Activated naive CD8-positive, alpha-beta T cell treated with anti-CD3 and anti-CD28 coated beads, Interleukin-2, amount 10 ng/mL, durations not matched to agents 7 days and 5 days (primary cell): ENCODE results near the gene ACVR2B. TPM values are rescaled to one million over a fixed set of nuclear protein-coding genes. Genes with fewer than 3 reads are reported as not detected.

Source experiments
- ATAC-seq: fragments of 150-1000 bp; cut with Tn5 transposase; one replicate; pipeline ENCODE4 v1.10.0; 2021; ENCODE audit warnings: low read depth, moderate library complexity
- POLR2A ChIA-PET: fragments of 350-600 bp; sonication (Branson Sonifier 250); formaldehyde crosslinking; loops from one replicate; lab custom pipeline; 2021; ENCODE audit warnings: antibody characterized with exemption; lab: Charles Lee
- DNase-seq: peaks from one replicate; pipeline ENCODE4 v3.0.0; 2021
- H3K27ac Mint-ChIP-seq: one replicate; pipeline ENCODE4 v1.8.0; 2022; ENCODE audit warnings: mild to moderate bottlenecking, mixed read lengths
- H3K27me3 Mint-ChIP-seq: one replicate; pipeline ENCODE4 v1.8.0; 2022; ENCODE audit warnings: mild to moderate bottlenecking, moderate library complexity, mixed read lengths
- H3K36me3 Mint-ChIP-seq: one replicate; pipeline ENCODE4 v1.8.0; 2021; ENCODE audit warnings: mild to moderate bottlenecking, mixed read lengths
- H3K4me1 Mint-ChIP-seq: one replicate; pipeline ENCODE4 v1.8.0; 2021; ENCODE audit warnings: mixed read lengths
- H3K4me3 Mint-ChIP-seq: one replicate; pipeline ENCODE4 v1.8.0; 2022; ENCODE audit warnings: mild to moderate bottlenecking, moderate library complexity, mixed read lengths
- H3K9me3 Mint-ChIP-seq: one replicate; pipeline ENCODE4 v1.8.0; 2021; ENCODE audit warnings: mixed read lengths
- total RNA-seq, 2 experiments: library from RNA; stranded (reverse); gene quantifications; one replicate each; pipeline ENCODE4 v1.2.3, GENCODE V29; 2021

Gene ACVR2B
- total RNA-seq, 2 experiments from 2014 or later = 7.6 to 8.0 TPM

DNA sequence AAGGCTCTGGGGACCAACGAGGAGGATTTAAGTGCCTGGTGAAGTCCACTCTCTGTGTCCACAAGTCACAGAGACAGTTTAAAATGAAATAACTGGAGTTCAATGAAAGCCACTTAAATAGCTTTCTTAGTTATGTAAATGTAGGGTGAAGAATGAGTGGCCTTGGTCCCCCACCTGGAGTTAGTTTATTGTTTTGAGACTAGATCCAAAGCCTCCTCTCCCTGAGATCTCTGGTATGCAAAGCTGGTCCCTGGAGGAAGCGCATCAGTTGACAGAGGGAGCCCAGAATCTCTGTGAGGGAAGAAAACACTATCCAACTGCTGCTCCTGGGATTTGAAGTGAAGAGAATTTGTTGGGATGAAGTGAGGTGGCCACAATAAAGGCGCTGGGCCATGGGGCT, 83.0 kb downstream of the ACVR2B start:
- H3K4me3 Mint-ChIP-seq = no peak overlapping the region
- no peak overlapping the region for H3K27ac Mint-ChIP-seq
- no peaks in the 10 kb centered on the region for H3K4me1 Mint-ChIP-seq
- POLR2A ChIA-PET = no interaction called here
- no peaks in the 10 kb centered on the region for H3K27me3 Mint-ChIP-seq
- no peaks in the 10 kb centered on the region for H3K9me3 Mint-ChIP-seq
- no peak for DNase-seq
- H3K36me3 Mint-ChIP-seq = peaks cover 2% of the 10 kb centered on the region
- ATAC-seq = no peak

DNA sequence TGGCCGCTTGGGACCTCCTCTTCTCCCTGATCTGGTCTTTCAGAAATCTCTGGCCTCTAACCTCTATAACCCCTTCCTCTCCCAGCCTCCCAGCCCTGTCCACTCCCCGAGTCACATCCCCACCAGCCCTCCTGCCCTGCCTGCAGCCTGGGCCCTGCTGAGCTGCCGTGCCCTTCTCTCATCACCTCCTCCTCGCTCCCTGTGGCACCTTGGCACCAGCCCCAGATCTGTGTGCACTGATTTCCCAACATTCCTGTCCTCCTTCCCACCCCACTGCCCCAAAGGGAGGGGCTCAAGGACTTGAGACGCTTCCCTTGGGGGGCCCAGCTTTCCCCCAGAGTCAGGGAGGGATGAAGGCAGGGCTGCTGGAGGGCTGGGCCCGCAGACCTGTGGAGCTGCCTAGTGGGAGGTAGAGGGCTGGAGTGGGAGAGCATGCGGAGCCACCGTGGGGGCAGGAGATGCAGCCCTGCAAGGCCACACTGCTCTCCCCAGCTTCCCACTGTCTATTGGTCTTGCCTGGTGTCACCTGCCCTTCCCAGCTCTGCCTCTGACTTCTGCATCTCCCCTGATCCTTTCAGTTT, 85.2 kb downstream of the ACVR2B start:
- H3K27me3 Mint-ChIP-seq = no peaks in the 10 kb centered on the region

DNA sequence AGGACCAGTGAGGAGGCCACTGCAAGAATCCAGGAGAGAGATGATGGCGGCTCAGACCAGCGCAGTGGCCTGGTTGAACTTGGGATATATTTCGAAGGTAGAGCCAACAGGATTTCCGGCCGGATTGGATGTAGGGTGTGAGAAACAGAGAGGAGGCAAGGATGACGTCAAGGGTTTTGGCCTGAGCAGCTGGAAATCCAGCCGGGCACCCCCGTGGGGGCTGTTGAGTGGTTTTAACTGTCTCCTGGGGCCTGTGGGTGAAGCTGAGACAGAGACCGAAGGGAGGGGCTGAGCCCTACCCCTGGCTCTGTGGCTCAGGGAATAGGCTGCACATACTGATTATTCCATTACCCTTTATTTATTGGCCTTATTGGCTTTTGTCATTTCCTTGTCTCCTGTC, 88.1 kb downstream of the ACVR2B start:
- Mint-ChIP-seq H3K27ac (no peak overlapping the region), H3K4me1 (no peaks in the 10 kb centered on the region)

More for the DNA sequence above, 85.2 kb downstream of the ACVR2B start:
- Mint-ChIP-seq H3K4me1 (no peaks in the 10 kb centered on the region), H3K9me3 (no peaks in the 10 kb centered on the region), H3K4me3 (no peak overlapping the region), H3K36me3 (peaks cover 2% of the 10 kb centered on the region), H3K27ac (no peak overlapping the region)
- DNase-seq (no peak), ATAC-seq (no peak)
- POLR2A ChIA-PET = no interaction called here

More for the DNA sequence above, 88.1 kb downstream of the ACVR2B start:
- no peak for ATAC-seq
- Mint-ChIP-seq H3K36me3 (no peaks in the 10 kb centered on the region), H3K4me3 (no peak overlapping the region), H3K9me3 (no peaks in the 10 kb centered on the region), H3K27me3 (peaks cover 4% of the 10 kb centered on the region)
- DNase-seq = no peak
- POLR2A ChIA-PET = no interaction called here

Other genes with a start within 250 kb of the ACVR2B start
- gene SLC22A13, start 188.1 kb upstream of the ACVR2B start, total RNA-seq = under 1 TPM; 0.57 to 0.61 TPM
- under 1 TPM; 0.17 to 0.22 TPM for gene SLC22A14, start 171.6 kb upstream of the ACVR2B start, total RNA-seq
- gene XYLB, start 107.1 kb upstream of the ACVR2B start, total RNA-seq = 1 to 10 TPM; 2.6 to 3.1 TPM
- gene EXOG, start 42.5 kb downstream of the ACVR2B start, total RNA-seq = 10 to 100 TPM; 21.9 to 22.8 TPM
- under 1 TPM; 0.28 to 0.53 TPM for gene SCN5A, start 195.8 kb downstream of the ACVR2B start, total RNA-seq